OCI-LY3 (cell line): Measurements from ENCODE around the gene STON2.

ENCODE experiments used
- H2AFZ ChIP-seq: fragments of 200-600, 300-600 bp; shearing (Covaris generic); 2 replicates; pipeline ENCODE4 v1.6.0; 2014; ENCODE audit warnings: antibody characterized with exemption, low read depth, low read length
- H3K27ac ChIP-seq: fragments of 200-600, 300-600 bp; sonication (generic); 2 replicates; pipeline ENCODE4 v1.5.1; 2014; ENCODE audit warnings: mild to moderate bottlenecking, low read length, moderate library complexity, mixed read lengths
- H3K27me3 ChIP-seq: fragments of 200-600, 300-600 bp; sonication (generic); 2 replicates; pipeline ENCODE4 v1.6.1; 2014; ENCODE audit warnings: low read depth, low read length, mixed read lengths
- H3K36me3 ChIP-seq: fragments of 200-600, 300-600 bp; sonication (generic); replicated peaks from 2 replicates; pipeline ENCODE3; 2014; ENCODE audit warnings: low read depth, low read length, mixed read lengths
- H3K4me1 ChIP-seq: fragments of 300-600, 200-600 bp; sonication (generic); 2 replicates; pipeline ENCODE4 v1.6.1; 2014; ENCODE audit warnings: low read length, mixed read lengths
- H3K4me2 ChIP-seq: fragments of 200-600, 300-600 bp; sonication (generic); 2 replicates; pipeline ENCODE4 v1.6.1; 2014; ENCODE audit warnings: low read length, mixed read lengths
- H3K4me3 ChIP-seq: fragments of 300-600, 200-600 bp; sonication (generic); 2 replicates; pipeline ENCODE4 v1.5.1; 2014; ENCODE audit warnings: antibody characterized with exemption, mild to moderate bottlenecking, low read length, moderate library complexity
- H3K79me2 ChIP-seq: fragments of 300-600, 200-600 bp; shearing (Covaris generic); 2 replicates; pipeline ENCODE4 v1.6.1; 2014; ENCODE audit warnings: mild to moderate bottlenecking, low read length, mixed read lengths
- H3K9ac ChIP-seq: fragments of 300-600, 200-600 bp; shearing (Covaris generic); 2 replicates; pipeline ENCODE4 v1.6.0; 2014; ENCODE audit warnings: mild to moderate bottlenecking, low read length, moderate library complexity
- H3K9me3 ChIP-seq: fragments of 200-600, 300-600 bp; shearing (Covaris generic); 2 replicates; pipeline ENCODE4 v1.6.1; 2014; ENCODE audit warnings: low read length, mixed read lengths; ENCODE audit not compliant: insufficient read depth
- H4K20me1 ChIP-seq: fragments of 200-600, 300-600 bp; sonication (generic); 2 replicates; pipeline ENCODE4 v1.6.1; 2016; ENCODE audit warnings: low read length, mixed read lengths; ENCODE audit not compliant: insufficient read depth
- CTCF ChIP-seq: fragments of 200-600, 300-600 bp; sonication (generic); IDR thresholded peaks from 2 replicates; pipeline ENCODE4 v1.5.1; 2014; ENCODE audit warnings: antibody characterized with exemption, low read length, low read depth
- EZH2phosphoT487 ChIP-seq: fragments of 200-600 bp; shearing (Covaris generic); IDR thresholded peaks from 2 replicates; pipeline ENCODE4 v1.6.1; 2018; ENCODE audit warnings: antibody characterized with exemption, mixed run types, low read depth

The STON2 gene

GRCh38 chr14:81311141-81311540 lies 89.0 kb downstream of the STON2 start:
- H3K9me3 ChIP-seq = no peaks in the 10 kb centered on the region
- H3K79me2 ChIP-seq = no peaks in the 10 kb centered on the region
- no peak overlapping the region for H3K27ac ChIP-seq
- no peak overlapping the region for H3K4me2 ChIP-seq
- no peak overlapping the region for H2AFZ ChIP-seq
- H3K27me3 ChIP-seq = peaks cover 20% of the 10 kb centered on the region
- H3K4me1 ChIP-seq = peaks cover 13% of the 10 kb centered on the region
- no peak overlapping the region for H3K4me3 ChIP-seq
- no peaks in the 10 kb centered on the region for H4K20me1 ChIP-seq
- no peaks in the 10 kb centered on the region for H3K36me3 ChIP-seq
- no peak overlapping the region for H3K9ac ChIP-seq
- TF ChIP-seq CTCF = no peak
- no peak for TF ChIP-seq EZH2phosphoT487

- H3K79me2 ChIP-seq = no peaks in the 10 kb centered on the region
- TF ChIP-seq CTCF (no peak), EZH2phosphoT487 (no peak)
- no peak overlapping the region for H3K9ac ChIP-seq
- no peak overlapping the region for H3K4me2 ChIP-seq
- H3K4me3 ChIP-seq = no peak overlapping the region
- peaks cover 20% of the 10 kb centered on the region for H3K27me3 ChIP-seq
- H3K9me3 ChIP-seq = no peaks in the 10 kb centered on the region
- no peak overlapping the region for H3K27ac ChIP-seq
- no peak overlapping the region for H2AFZ ChIP-seq
- peaks cover 13% of the 10 kb centered on the region for H3K4me1 ChIP-seq
- no peaks in the 10 kb centered on the region for H4K20me1 ChIP-seq
- no peaks in the 10 kb centered on the region for H3K36me3 ChIP-seq
Observed at GRCh38 chr14:81310606-81311005, 89.5 kb downstream of the STON2 start.

GRCh38 chr14:81309511-81309910 lies 90.6 kb downstream of the STON2 start:
- no peaks in the 10 kb centered on the region for H3K79me2 ChIP-seq
- H3K9me3 ChIP-seq = no peaks in the 10 kb centered on the region
- H3K4me2 ChIP-seq = no peak overlapping the region
- no peaks in the 10 kb centered on the region for H4K20me1 ChIP-seq
- no peak overlapping the region for H3K27ac ChIP-seq
- peaks cover 13% of the 10 kb centered on the region for H3K4me1 ChIP-seq
- TF ChIP-seq CTCF = no peak
- no peak for TF ChIP-seq EZH2phosphoT487
- H3K36me3 ChIP-seq = no peaks in the 10 kb centered on the region
- H3K9ac ChIP-seq = no peak overlapping the region
- peaks cover 20% of the 10 kb centered on the region for H3K27me3 ChIP-seq
- H3K4me3 ChIP-seq = no peak overlapping the region
- no peak overlapping the region for H2AFZ ChIP-seq

GRCh38 chr14:81305743-81306142 lies 94.4 kb downstream of the STON2 start:
- no peak overlapping the region for H3K9ac ChIP-seq
- H3K9me3 ChIP-seq = no peaks in the 10 kb centered on the region
- H3K4me2 ChIP-seq = no peak overlapping the region
- H3K4me3 ChIP-seq = no peak overlapping the region
- H2AFZ ChIP-seq = no peak overlapping the region
- no peak overlapping the region for H3K27ac ChIP-seq
- H3K27me3 ChIP-seq = peaks cover 6% of the 10 kb centered on the region; the same call in 1 of the 2 replicates
- peaks cover 12% of the 10 kb centered on the region for H3K4me1 ChIP-seq
- no peaks in the 10 kb centered on the region for H3K79me2 ChIP-seq
- H4K20me1 ChIP-seq = no peaks in the 10 kb centered on the region
- H3K36me3 ChIP-seq = no peaks in the 10 kb centered on the region
- TF ChIP-seq CTCF (no peak), EZH2phosphoT487 (no peak)
